CD4-positive, alpha-beta T cell treated with Interleukin-21 for 1 hour (primary cell): ENCODE data around the gene MZF1.

Experiments used
- DNase-seq: peaks from one replicate; pipeline ENCODE4 v3.0.0-alpha.2; 2020

The MZF1 gene

DNA sequence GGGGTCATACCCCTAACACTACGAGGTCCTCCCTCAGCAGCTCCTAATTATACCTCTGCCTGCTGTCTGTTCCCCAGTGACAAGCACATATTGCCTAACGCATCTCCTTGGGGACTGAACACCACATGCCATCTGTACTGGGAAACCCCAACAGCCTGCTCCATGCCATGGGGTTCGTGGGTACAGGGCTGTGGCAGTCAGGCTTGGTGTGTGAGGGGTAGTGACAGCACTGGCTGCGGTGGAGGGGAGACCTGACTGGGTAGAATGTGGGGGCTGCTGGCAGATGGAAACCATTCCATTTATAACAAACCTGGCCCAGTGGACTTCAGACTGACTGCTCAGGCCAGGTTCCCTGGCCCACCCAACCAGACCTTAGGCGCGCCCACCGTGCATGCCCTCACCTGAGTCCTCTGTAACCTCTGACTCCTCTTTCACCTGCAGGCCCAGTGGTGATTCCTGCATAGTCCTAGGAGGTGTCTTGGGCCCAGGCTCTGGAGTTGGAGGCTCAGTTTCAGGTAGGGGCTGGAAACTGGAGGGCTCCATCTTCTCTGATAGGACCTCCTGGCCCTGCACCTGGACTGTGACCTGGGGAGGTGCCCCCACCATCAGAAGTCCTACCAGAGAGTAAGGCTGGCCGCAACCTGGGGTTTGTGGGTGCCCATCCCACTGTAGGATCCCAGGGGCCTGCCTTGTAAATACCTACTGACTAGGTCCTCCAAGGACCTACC is 3.0 kb downstream of the MZF1 start:
- no peak for DNase-seq

- no peak for DNase-seq
Measured at GRCh38 chr19:58569191-58569942, 3.8 kb downstream of the MZF1 start.

GRCh38 chr19:58568453-58569130 is 4.5 kb downstream of the MZF1 start:
- DNase-seq, result no peak

DNA sequence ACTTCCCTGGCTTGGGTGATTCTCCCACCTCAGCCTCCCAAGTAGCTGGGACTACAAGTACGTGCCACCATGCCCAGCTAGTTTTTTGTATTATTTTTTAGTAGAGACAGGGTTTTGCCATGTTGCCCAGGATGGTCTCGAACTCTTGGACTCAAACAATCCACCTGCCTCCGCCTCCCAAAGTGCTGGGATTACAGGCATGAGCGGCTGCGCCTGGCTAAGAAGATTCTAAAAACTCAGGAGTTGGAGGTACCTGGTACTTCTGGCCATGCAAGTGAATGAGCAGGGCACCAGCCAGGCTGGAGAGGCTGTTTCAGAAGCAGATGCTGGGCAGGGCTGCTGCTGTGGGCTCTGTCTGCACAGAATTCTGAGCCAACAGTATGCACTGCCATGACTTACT is 6.1 kb downstream of the MZF1 start:
- no peak for DNase-seq

GRCh38 chr19:58563823-58564222 is 9.3 kb downstream of the MZF1 start:
- DNase-seq, result no peak

- DNase-seq, result peak; percentile 46
Measured at GRCh38 chr19:58563034-58563573, 10.0 kb downstream of the MZF1 start.

DNA sequence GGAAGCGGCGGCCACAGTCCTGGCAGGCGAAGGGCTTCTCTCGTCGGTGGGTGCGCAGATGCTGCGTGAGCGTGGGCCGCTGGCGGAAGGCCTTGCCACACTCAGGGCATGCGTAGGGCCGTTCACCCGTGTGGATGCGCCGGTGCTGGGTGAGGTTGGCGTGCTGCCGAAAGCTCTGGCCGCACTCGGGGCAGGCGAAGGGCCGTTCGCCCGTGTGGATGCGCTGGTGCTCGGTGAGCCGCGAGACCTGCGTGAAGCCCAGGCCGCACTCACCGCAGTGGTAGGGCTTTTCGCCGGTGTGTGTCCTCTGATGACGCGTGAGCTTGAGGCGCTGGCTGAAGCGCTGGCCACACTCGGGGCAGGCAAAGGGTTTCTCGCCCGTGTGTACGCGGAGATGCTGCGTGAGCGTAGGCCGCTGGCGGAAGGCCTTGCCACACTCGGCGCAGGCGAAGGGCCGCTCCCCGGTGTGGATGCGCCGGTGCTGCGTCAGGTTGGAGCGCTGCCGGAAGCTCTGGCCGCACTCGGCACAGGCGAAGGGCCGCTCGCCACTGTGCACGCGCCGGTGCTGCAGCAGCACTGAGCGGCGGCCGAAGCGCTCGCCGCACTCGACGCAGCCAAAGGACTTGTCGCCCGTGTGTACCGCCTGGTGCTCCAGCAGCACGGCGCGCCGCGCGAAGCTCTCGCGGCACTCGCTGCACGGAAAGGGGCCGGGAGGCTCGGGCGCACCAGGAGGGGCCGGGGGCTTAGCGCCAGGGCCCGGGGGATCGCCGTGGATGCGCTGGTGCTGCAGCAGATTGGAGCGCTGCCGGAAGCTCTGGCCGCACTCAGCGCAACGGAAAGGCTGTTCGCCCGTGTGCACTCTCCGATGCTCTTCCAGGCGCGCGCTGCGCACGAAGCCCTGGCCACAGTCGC is 10.8 kb downstream of the MZF1 start:
- peak; percentile 45 for DNase-seq

DNA sequence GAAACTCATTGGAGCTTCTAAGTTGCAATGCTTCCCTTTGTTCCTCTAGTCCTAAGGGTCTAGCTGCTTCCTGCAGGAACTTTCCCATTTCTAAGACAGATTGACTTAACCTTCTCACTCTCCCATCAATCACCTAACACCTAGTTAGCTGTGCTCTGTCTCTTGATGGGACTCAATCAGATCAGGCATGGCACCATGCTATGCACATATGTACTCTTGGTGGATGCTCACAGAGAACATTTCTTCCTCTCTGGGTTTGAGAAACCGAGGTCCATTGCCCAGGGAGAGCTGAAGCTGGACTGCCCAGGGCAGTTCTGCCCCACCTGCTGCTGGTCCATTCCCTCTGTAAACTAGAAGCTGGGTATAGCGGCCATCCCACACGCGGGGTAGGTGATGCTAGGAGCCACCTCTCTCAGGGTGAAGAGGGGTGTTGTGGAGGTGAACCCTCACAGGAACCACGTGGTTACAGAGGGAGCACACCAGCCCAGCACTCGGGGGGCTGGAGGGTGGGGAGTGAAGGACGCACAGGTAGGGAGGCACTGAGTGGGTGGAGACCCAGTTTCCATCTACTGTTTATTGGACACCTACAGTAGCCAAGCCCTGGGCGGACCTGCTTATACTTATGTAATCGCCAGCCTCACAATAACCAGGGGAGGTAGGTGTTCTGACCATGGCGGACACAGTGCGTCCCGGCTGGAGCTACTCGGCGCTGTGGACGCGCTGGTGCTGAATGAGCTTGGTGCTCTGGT is 11.6 kb downstream of the MZF1 start:
- no peak for DNase-seq

GRCh38 chr19:58560921-58561320 is 12.2 kb downstream of the MZF1 start:
- no peak for DNase-seq

DNA sequence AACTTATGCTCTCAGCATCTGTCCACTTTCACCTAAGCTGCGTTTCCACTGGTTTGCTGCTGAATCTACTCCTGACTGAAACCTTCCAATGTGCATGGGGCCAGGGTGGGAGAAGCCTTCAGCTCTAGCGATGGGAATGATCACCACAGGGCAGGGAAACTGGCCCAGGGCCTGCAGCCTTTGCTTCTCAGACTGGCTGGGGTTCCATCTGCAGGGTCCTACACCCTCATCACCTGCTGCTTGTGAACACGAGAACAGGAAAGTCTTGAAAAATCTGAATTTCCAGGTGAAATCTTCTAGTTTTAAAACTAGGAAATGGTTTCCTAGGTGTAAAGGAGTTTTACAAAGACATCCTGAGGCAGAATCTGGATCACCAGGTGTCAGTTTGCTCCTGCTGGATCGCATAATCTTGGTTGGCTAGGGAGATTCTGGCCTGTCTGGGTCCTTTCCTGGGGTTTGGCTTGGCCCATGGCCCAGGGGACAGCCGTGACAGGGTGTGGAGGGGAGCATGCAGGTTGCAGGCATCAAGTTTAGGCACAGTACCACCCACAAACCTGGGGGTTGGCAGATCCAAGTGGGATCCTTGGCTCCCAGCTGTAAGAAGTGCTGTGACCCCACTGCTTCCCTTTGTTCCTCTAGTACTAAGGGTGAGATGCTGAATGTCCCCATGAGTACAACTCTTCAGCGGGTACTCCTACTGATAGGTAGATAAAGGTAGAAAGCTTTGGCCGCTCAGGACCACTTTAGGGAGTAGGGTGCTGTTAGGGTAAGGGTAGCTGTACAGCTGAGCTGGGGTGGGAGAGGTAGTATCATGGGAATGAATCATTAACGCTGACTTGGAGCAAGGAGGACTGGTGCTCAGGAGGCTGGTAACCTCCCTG is 12.9 kb downstream of the MZF1 start:
- DNase-seq, result no peak

GRCh38 chr19:58559275-58560006 is 13.7 kb downstream of the MZF1 start:
- DNase-seq, result peak; percentile 73

- peak; percentile 100 for DNase-seq
Measured at GRCh38 chr19:58558623-58559274, 14.4 kb downstream of the MZF1 start.

- peak; percentile 67 for DNase-seq
Measured at GRCh38 chr19:58558066-58558622, 15.0 kb downstream of the MZF1 start, which contains the start of gene UBE2M. Gene UBE2M (minus strand): TSS chr19:58558611. CDS start chr19:58558381, 230 bp downstream.

DNA sequence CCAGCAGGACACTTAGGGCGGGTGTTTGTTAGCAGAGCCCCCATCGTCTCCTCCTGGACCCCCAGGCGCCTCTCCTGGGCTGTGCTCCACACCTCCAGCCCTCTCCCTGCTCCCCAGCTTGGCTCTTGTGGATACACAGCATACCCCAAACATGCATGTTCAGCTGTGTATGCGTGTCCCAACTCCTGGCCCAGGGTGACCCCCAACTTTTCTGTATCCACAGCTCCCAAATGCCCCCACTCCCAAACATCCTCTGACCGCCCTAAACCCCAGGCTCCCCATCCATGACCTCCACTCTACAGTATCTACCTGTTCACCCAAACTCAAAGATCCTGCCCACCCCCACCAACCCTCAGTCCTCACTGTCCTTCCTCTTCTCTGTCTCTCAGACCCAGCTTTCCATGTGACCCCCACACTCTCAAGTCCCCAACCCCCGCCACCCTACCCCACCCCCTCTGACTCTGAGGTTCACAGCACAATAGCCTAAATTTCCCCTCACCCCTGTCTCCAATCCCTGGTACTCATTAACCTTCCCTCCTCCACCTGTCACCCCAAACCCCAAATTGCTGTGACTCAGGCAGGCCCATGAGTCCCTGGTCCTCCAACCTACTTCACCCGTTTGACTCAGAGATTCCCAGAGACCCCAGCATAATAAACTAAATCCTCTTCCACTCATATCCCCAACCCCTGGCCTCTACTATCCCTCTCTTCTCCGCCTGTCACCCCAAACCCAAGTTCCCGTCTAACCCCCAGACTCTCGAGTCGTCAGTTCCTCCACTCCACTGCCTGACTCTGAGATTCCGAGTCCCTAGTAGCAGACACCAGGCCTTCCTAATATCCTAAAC is 15.7 kb downstream of the MZF1 start:
- DNase-seq, result no peak

- DNase-seq, result no peak
Measured at GRCh38 chr19:58556622-58557220, 16.4 kb downstream of the MZF1 start.

DNA sequence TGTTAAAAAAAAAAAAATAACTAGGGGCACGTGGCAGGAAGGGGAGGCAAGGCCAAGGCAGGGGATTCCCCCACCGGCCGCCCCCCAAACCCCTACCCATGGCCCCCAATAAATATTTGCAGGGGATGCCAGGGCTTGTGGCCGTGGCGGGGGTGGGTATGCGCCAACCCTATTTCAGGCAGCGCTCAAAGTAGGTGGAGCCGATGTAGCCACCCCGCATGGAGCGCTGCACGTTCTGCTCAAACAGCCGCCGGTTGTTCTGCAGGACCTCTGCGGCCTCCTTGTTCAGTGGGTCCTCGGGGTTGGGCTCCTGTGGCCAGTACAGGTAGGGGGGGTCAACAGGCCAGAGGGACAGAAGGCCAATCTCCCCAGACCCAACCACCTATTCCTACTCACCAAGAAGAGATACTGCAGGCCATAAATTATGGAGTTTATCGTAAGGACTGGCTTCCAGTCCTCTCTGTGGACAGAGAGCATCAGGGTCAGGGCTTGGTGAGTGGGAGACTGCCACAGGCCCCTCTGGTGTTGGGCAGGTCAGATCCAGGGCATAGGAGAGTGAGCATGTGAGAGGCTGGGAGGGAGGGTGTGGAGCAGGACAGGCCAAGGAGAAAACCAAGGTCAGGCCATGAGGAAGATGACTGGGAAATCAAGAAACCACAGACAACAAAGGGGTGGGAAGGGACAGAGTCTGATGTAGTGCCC is 17.1 kb downstream of the MZF1 start:
- DNase-seq, result no peak

- DNase-seq, result no peak
Measured at GRCh38 chr19:58555369-58555885, 17.7 kb downstream of the MZF1 start.
